B cell (primary cell): Measurements from ENCODE around the gene PRIMPOL. TPM values are rescaled to one million over a fixed set of nuclear protein-coding genes. Genes with fewer than 3 reads are reported as not detected.

ENCODE experiments used
- ATAC-seq: fragments of 200-7000 bp; cut with Tn5 transposase; one replicate; pipeline ENCODE4 v1.10.0; 2021; ENCODE audit warnings: low read depth, mild to moderate bottlenecking, moderate number of reproducible peaks, moderate library complexity
- CTCF ChIA-PET: fragments of 350-600 bp; sonication (Branson Sonifier 250); formaldehyde crosslinking; loops from one replicate; lab custom pipeline; 2021; ENCODE audit warnings: antibody characterized with exemption, inconsistent platforms; lab: Charles Lee
- POLR2A ChIA-PET: fragments of 350-600 bp; sonication (Branson Sonifier 250); formaldehyde crosslinking; loops from one replicate; lab custom pipeline; 2021; ENCODE audit warnings: antibody characterized with exemption; lab: Charles Lee
- DNase-seq: peaks from one replicate; pipeline ENCODE4 v3.0.0; 2013
- H2AFZ ChIP-seq: 2 replicates; pipeline ENCODE4 v1.6.1; 2012; ENCODE audit warnings: mild to moderate bottlenecking, low read depth, low read length; ENCODE audit not compliant: insufficient read depth, poor library complexity, severe bottlenecking
- H3K27ac ChIP-seq, 2 donors: 1 replicate in 1 of 2; 2 replicates in 1 of 2; pipeline ENCODE4 v1.5.1; 2012 to 2013; ENCODE audit warnings: low read length in 2 of 2, mild to moderate bottlenecking in 2 of 2, moderate library complexity in 1 of 2
- H3K27me3 ChIP-seq, 4 experiments: fragments of 200-600 bp in 1 of 4; sonication (generic) in 1 of 4; replicated peaks in 1 of 4; 1 replicate in 2 of 4; 2 replicates in 2 of 4; pipeline versions ENCODE4 v1.6.1 to v1.7.0; 2013 to 2016; ENCODE audit warnings: low read length in 3 of 4, mild to moderate bottlenecking in 2 of 4, mixed read lengths in 1 of 4, moderate library complexity in 1 of 4; ENCODE audit not compliant: insufficient read depth in 4 of 4, control insufficient read depth in 3 of 4; ENCODE audit errors: control extremely low read depth in 1 of 4
- H3K36me3 ChIP-seq, 2 experiments: replicated peaks in 1 of 2; 1 replicate in 1 of 2; 2 replicates in 1 of 2; pipeline versions ENCODE4 v1.6.1 to v1.7.1; 2013; ENCODE audit warnings: low read length in 1 of 2; ENCODE audit not compliant: insufficient read depth in 2 of 2, control insufficient read depth in 1 of 2; ENCODE audit errors: control extremely low read depth in 1 of 2, extremely low read depth in 1 of 2
- H3K4me1 ChIP-seq, 2 donors: fragments of 200-600 bp in 1 of 2; sonication (generic) in 1 of 2; 1 replicate in 1 of 2; 2 replicates in 1 of 2; pipeline versions ENCODE4 v1.5.1 to v1.6.1; 2013 to 2017; ENCODE audit warnings: low read length in 2 of 2; ENCODE audit not compliant: control insufficient read depth in 2 of 2, insufficient read depth in 2 of 2
- H3K4me2 ChIP-seq: replicated peaks from 2 replicates; pipeline ENCODE3; 2012; ENCODE audit warnings: mild to moderate bottlenecking, low read depth, low read length; ENCODE audit not compliant: poor library complexity, severe bottlenecking
- H3K4me3 ChIP-seq, 5 experiments: fragments of 200-600 bp in 1 of 5; sonication (generic) in 1 of 5; 1 replicate in 3 of 5; 2 replicates in 2 of 5; pipeline versions ENCODE4 v1.5.1 to v1.7.0; 2011 to 2016; ENCODE audit warnings: low read length in 4 of 5, mild to moderate bottlenecking in 4 of 5, low read depth in 2 of 5, control low read depth in 1 of 5, moderate library complexity in 1 of 5; ENCODE audit not compliant: insufficient read depth in 1 of 5; ENCODE audit errors: control extremely low read depth in 1 of 5, extremely low read depth in 1 of 5
- H3K79me2 ChIP-seq: fragments of 200-600 bp; sonication (generic); one replicate; pipeline ENCODE4 v1.6.0; 2016; ENCODE audit warnings: low read length; ENCODE audit not compliant: control insufficient read depth, insufficient read depth
- H3K9ac ChIP-seq: fragments of 200-600 bp; sonication (generic); 2 replicates; pipeline ENCODE4 v1.6.1; 2017; ENCODE audit warnings: mild to moderate bottlenecking, low read length, moderate library complexity
- H3K9me3 ChIP-seq, 3 donors: one replicate each; pipeline versions ENCODE4 v1.6.1 to v1.7.1; 2013; ENCODE audit warnings: low read length in 2 of 3; ENCODE audit not compliant: control insufficient read depth in 2 of 3, insufficient read depth in 1 of 3; ENCODE audit errors: control extremely low read depth in 1 of 3
- H4K20me1 ChIP-seq: 2 replicates; pipeline ENCODE4 v1.6.0; 2012; ENCODE audit warnings: mild to moderate bottlenecking, low read length; ENCODE audit not compliant: insufficient read depth, control insufficient read depth, poor library complexity, severe bottlenecking
- H3K27ac Mint-ChIP-seq: one replicate; pipeline ENCODE4 v1.8.0; 2021; ENCODE audit warnings: mixed read lengths
- H3K27me3 Mint-ChIP-seq: one replicate; pipeline ENCODE4 v1.8.0; 2021; ENCODE audit warnings: mixed read lengths
- H3K4me1 Mint-ChIP-seq: one replicate; pipeline ENCODE4 v1.8.0; 2021; ENCODE audit warnings: mixed read lengths
- H3K4me3 Mint-ChIP-seq: one replicate; pipeline ENCODE4 v1.8.0; 2021; ENCODE audit warnings: mixed read lengths
- H3K9me3 Mint-ChIP-seq: one replicate; pipeline ENCODE4 v1.8.0; 2022; ENCODE audit warnings: mixed read lengths; ENCODE audit not compliant: insufficient read depth
- CTCF ChIP-seq: fragments of 200-600 bp; IDR thresholded peaks from one replicate; pipeline ENCODE4 v1.8.0; 2022; ENCODE audit warnings: antibody characterized with exemption, mild to moderate bottlenecking
- EZH2 ChIP-seq: IDR thresholded peaks from 2 replicates; pipeline ENCODE4 v1.6.1; 2012; ENCODE audit warnings: borderline replicate concordance, low read depth, mild to moderate bottlenecking, moderate library complexity, low read length; ENCODE audit not compliant: insufficient read depth, poor library complexity, severe bottlenecking
- WGBS: methylation state at CpG from one replicate; pipeline ENCODE4 v1.1.5; 2013; ENCODE audit warnings: missing lambda C conversion rate; ENCODE audit not compliant: insufficient coverage; 5-methylcytosine and 5-hydroxymethylcytosine counted together
- intact Hi-C: fragments of 100-400 bp; cut with micrococcal nuclease; formaldehyde crosslinking; loops from one replicate; pipeline ENCODE4 v1.10.0; 2022
- polyA plus RNA-seq: library from polyadenylated mRNA; depleted of rRNA; stranded (reverse); fragments of >200 nt; gene quantifications from 2 replicates; pipeline ENCODE4 v1.2.3, GENCODE V29; 2012
- total RNA-seq, 2 donors: library from RNA; stranded (reverse); fragments of 120-200 nt in 1 of 2; gene quantifications; 1 replicate in 1 of 2; 2 replicates in 1 of 2; pipeline versions ENCODE4 v1.2.3 to v1.2.4, GENCODE V29; 2013 to 2022

Gene PRIMPOL
- total and polyA plus RNA-seq, 2 donors (not counting 1 experiment from before 2014, with no cell fraction given), result 15.4 to 16.3 TPM

GRCh38 chr4:184628103-184628502 lies 21.4 kb upstream of the PRIMPOL start:
- Histone ChIP-seq H3K4me3 (no peak overlapping the region), H3K79me2 (no peaks in the 10 kb centered on the region), H3K4me1 (no peaks in the 10 kb centered on the region), H3K36me3 (peaks cover 0 to 51% of the 10 kb centered on the region in 2 experiments), H2AFZ (no peak overlapping the region), H3K9ac (no peak overlapping the region), H3K4me2 (no peak overlapping the region), H3K27ac (no peak overlapping the region), H4K20me1 (no peaks in the 10 kb centered on the region), H3K9me3 (no peaks in the 10 kb centered on the region), H3K27me3 (no peaks in the 10 kb centered on the region)
- peaks cover 5% of the 10 kb centered on the region for H3K4me1 Mint-ChIP-seq
- ChIA-PET CTCF (no interaction called here), POLR2A (no interaction called here)
- WGBS, result 92% methylated on average over 4 of the region's 4 CpGs
- H3K27me3 Mint-ChIP-seq, result no peaks in the 10 kb centered on the region
- ATAC-seq (no peak), DNase-seq (no peak)
- H3K27ac Mint-ChIP-seq, result no peak overlapping the region
- H3K4me3 Mint-ChIP-seq, result no peak overlapping the region
- H3K9me3 Mint-ChIP-seq, result no peaks in the 10 kb centered on the region
- intact Hi-C loops, result no loop called here
- TF ChIP-seq EZH2, result no peak
- no peak for TF ChIP-seq CTCF

- Mint-ChIP-seq H3K9me3 (no peaks in the 10 kb centered on the region), H3K4me1 (no peaks in the 10 kb centered on the region), H3K27ac (no peak overlapping the region), H3K4me3 (no peak overlapping the region), H3K27me3 (no peaks in the 10 kb centered on the region)
- Histone ChIP-seq H3K9ac (no peak overlapping the region), H3K4me3 (no peak overlapping the region), H3K36me3 (peaks cover 22 to 78% of the 10 kb centered on the region in 2 experiments), H2AFZ (no peak overlapping the region), H3K27ac (no peak overlapping the region), H4K20me1 (peaks cover 10% of the 10 kb centered on the region), H3K27me3 (no peaks in the 10 kb centered on the region), H3K4me1 (no peaks in the 10 kb centered on the region), H3K9me3 (no peaks in the 10 kb centered on the region), H3K4me2 (no peak overlapping the region), H3K79me2 (peaks cover 2% of the 10 kb centered on the region)
- ChIA-PET POLR2A (no interaction called here), CTCF (interaction anchor here (1.6 kb wide), 1 partner anchor 369 kb away, joined by 3 read pairs; no protein-coding TSS in a partner anchor)
- DNase-seq (no peak), ATAC-seq (no peak)
- TF ChIP-seq EZH2 (no peak), CTCF (no peak)
- intact Hi-C loops, result no loop called here
- no CpG with 5 or more reads among the region's 1 CpG for WGBS
Observed at GRCh38 chr4:184632842-184633241, 16.7 kb upstream of the PRIMPOL start.
